H4 (cell line): ENCODE data around the gene FGF12. TPM values are rescaled to one million over a fixed set of nuclear protein-coding genes. Genes with fewer than 3 reads are reported as not detected.
"Not testable (repeated sequence)": the region's sequence is repeated elsewhere in the genome, so short reads cannot be mapped to it uniquely, and the experiment has no call there.

Experiments used
- DNase-seq: peaks from one replicate; pipeline ENCODE4 v3.0.0-alpha.2; 2015; ENCODE audit warnings: low spot score
- total RNA-seq: library from RNA; depleted of rRNA; stranded (reverse); fragments of >200 nt; shearing (Covaris generic); gene quantifications from 2 replicates; pipeline ENCODE4 v1.2.3, GENCODE V29; 2014; rRNA removed

Gene FGF12
- total RNA-seq: 0.31 and 4.4 TPM in 2 replicates

DNA sequence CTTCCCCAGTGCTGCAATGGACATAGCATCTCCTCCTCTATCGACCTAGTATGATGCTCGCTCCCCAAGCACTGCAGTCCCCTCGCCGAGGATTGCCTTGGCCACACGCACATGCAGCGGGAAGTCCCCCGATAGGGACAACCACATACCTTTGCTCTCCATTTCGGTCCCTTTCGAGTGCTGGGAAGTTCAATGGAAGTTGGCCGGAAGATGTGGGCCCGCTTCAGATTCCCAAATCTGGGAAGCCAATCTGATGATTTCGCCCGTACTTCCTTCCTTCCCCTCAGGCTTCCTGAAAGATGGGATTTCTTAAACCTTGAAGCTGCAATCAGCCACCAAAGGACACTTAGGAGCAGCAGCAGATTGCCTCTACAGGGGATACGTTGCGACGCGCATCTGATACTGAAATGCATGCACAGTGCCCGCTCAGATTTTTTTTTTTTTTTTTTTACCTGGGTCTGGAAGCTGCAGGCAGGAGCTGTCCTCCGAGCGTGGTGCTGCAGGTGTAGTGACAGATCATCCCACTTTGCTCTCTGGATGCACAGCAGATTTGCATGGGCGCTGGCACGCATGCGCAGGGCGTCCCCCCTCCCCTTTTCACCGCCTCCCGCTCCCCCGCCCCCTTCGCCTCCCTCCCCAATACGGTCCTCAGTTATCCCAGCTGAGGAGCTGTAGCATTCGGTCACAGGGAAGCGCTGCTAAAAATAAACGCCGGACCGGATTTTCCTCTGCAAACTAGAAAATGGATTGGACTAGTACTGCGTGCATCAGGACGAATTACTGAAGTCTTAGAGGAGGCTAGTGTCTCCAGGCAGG is at the start of gene FGF12:
TSS of gene FGF12 (minus strand) at position 510 of the 816 bp plus-strand sequence.
- peak; percentile 53 for DNase-seq

DNA sequence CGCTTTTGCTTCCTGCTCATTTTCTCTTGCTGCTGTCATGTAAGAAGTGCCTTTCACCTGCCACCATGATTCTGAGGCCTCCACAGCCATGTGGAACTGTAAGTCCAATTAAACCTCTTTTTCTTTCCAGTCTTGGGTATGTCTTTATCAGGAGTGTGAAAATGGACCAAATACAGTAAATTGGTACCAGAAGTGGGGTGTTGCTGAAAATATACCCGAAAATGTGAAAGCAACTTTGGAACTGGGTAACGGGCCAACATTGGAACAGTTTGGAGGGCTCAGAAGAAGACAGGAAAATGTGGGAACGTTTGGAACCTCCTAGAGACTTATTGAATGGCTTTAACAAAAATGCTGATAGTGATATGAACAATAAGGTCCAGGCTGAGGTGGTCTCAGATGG is 47.0 kb upstream of the FGF12 start:
- not testable (repeated sequence) for DNase-seq

DNA sequence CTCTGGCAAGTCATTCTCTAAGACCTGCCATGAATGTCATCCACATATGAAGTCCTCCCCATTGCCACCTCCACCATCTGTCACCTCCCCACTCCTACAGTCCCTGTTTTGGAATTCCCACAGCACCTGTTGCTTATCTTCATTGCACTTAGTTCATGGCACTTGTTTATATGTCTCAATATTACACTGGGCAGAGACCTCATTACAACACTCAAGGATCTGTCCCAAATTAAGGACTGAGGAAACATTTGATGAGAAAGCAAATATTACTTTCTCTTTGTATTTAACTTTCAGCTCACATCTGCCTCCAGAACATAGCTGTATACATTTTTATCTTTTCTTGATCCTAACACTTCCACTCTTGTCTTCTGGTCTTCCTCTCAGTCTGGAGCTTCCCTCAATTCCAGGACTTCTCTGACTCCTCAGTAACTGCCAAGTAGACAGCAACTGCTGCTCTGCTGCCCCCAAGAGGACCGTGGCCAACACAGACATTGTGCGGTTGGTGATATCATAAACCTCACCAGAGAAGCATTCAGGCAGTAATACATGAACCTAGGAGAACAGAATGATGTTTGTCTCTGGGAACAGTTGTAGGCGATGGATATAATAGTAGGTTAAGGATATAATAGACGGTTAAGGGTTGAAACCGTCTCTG is 45.0 kb upstream of the FGF12 start:
- DNase-seq: peak; percentile 71

DNA sequence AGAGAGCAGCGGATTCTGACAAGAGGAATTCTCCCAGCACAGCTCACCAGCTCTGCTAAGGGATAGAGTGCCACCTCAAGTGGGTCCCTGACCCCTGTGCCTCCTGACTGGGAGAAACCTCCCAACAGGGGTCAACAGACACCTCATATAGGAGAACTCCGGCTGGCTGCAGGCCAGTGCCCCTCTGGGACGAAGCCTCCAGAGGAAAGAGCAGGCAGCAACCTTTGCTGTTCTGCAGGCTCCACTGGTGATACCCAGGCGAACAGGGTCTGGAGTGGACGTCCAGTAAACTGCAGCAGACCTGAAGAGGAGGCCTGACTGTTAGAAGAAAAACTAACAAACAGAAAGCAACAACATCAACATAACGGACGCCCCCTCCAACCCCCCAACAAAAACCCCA is 31.3 kb upstream of the FGF12 start:
- DNase-seq: no peak

DNA sequence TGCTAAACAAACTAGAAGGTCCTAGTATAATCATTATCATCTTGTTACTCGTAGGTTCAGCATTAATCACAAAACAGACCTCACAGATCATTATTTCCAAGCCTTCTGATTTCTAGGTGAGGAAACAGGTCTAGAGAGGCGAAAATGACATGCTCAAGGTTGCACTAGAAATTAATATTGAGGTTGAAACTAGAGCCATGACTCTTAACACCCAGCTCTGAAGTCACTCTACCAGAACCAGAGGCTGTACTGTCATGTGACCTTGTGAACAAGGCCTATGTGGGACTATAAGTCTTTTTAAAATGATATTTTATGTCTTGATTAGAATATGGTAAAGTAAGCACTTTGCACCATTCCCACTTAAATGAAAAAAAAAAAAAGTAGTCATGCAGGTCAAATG is 23.8 kb upstream of the FGF12 start:
- no peak for DNase-seq

DNA sequence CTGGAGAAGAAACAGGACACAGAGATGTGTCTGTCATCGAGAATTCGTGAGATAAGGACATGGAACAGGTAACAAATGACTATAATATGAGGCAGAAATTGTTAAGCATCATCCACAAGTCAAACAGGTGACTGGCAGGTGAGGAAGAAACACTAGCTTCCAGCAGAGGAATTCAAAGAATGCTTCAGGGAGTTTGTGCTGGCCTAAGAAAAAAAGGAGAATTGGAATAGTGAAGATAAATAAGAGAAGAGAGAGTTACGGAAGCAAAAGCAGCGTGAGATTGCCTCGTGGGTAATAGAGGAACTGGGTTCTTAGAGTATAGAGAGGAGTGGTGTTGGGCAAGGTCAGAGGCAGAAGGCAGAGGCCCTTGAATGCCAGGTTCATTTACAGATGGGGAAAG is 22.9 kb upstream of the FGF12 start:
- DNase-seq: no peak

DNA sequence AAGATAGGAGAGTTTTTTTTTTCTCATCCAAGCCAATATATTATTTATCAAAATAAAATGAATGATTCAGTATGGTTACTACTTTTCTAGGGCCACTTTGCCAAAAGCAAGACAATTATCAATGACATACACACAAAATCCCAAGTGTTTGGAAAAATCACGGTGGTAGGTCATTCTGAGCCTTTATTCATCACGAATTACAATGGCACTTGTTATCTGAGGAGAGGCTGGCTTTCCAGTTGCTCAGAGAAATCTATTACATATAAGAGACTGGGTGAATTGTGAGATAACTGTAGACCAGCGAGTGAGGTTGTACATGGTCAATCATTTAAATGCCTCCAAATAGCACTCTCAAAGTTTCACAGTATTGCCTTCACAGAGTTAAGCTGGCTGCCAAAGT is 20.4 kb upstream of the FGF12 start:
- no peak for DNase-seq

DNA sequence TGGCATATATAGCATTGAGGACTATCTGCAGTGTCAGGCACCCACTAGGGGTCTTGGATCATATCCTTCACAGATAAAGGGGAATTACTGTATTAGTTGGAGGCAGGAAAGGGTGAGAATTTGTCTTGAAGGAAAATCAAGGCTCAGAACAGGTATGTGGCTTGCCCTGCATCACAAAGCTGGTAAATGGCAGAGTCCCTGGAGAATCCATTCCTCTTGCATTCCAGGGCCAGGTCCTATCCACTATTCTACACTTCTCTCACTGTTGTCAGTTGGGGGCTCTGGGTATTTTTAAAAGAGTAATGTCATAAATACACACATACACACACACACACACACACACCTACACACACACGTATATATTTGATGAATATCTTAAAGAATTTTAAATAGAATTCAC is 19.8 kb upstream of the FGF12 start:
- no peak for DNase-seq

DNA sequence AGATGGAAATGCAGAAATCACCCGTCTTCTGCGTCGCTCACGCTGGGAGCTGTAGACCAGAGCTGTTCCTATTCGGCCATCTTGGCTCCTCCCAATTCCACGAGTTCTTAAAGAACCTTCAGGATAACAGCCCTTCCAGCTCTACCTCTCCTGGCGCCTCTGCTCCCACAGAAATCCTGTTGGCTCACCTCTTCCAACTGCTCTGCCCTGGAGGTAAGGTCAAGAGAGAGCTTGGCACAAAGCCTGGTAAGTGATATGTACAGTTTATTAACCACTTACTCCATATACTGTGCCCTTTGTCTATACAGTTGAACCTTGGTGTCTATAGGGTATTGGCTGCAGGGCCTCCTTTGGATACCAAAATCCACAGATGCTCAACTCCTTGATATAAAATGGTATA is 17.8 kb upstream of the FGF12 start:
- DNase-seq: no peak

DNA sequence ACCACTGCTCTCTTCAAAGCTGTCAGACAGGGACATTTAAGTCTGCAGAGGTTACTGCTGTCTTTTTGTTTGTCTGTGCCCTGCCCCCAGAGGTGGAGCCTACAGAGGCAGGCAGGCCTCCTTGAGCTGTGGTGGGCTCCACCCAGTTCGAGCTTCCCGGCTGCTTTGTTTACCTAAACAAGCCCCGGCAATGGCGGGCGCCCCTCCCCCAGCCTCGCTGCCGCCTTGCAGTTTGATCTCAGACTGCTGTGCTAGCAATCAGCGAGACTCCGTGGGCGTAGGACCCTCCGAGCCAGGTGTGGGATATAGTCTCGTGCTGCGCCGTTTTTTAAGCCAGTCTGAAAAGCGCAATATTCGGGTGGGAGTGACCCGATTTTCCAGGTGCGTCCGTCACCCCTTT is 17.3 kb upstream of the FGF12 start:
- not testable (repeated sequence) for DNase-seq

DNA sequence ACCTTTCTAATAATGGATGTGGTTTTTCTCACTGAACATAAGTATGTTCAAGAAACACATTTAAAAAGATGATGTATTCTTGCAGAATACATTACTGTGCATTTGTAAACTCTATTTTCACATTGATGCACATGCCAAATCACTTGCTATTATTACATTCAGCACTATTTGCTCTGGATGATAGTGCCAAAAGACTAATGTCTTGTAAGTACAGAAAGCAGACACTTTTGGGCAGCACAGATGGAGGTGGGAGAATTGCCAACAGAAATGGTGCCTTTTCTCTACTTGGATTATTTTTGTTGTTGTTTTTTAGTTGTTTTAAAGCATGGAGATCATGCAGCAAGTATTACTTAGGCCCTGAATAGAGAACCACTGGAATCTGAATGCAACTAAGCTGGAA is 10.2 kb upstream of the FGF12 start:
- no peak for DNase-seq

DNA sequence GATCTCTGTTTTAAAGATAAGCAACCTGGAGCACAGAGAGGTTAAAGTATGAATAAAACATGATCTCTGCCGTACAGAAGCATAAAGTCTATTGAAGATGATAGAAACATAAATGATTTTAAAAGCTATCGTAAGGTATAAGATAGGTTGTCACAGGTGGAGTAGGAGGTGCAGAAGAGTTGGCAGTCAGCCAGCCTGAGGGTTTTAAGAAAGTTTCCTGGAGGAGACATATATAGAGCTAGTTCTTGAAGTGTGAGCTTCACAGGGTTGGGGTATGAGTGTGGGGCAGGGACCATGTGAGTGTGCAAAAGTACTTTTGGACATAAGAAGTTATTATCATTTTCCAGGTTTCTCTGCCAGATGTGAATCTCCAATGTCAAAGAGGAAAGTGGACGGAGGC is 3.9 kb upstream of the FGF12 start:
- no peak for DNase-seq

DNA sequence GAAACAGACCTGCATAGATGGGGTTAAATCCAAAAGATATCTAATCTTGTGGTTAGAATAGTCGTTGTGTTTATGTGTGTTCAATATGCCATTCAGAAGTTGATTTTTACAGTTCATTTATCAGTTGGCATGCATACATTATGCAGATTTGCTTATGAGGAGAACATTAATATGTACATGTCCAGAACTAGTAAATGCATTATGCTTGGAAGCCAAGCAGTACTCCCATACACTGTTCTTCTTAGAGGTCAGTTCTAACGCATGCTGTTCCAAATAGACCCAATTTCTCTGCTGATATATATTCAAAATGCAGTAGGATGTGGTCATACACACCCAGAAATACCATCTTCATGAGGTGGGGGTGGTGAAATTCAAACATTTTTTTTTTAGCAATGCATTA is 956 bp downstream of the FGF12 start:
- DNase-seq: no peak

DNA sequence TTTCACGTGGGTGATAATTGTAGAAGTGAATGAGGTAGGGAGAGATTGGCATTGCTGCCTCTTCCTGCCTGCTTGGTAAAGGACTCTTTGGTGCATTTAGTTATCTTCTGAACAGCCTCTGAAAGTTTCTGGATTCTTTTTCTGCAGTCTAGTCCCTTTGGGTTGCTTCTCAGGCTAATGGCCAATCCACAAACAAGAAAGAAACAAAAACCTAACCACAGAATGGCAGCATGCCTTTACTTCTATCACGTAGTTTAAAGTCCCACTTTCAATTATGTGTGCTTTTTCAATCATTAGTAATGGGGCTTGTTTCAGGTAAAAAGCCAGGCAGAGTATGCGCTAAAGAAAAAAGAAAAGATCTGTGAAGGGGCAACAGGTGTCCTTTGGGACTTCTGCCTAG is 7.4 kb downstream of the FGF12 start:
- no peak for DNase-seq

DNA sequence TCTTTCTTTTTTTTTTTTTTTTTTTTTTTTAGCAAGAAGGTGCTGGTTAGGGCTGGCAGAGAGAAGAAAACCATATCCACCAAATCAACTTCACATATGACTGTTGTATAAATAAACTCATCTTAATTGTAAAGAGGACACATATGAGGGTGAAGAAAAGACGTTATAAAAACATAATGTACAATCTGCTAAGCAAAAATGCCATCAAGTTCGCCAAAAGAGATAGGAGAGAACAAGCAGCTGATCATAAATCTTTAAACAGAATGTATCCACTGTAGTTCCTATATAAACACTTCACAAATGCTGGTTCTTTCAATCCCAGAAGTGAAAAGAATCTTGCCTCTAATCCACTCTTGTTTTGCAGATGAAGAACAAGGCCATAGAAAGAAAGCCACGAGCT is 9.2 kb downstream of the FGF12 start:
- no peak for DNase-seq

DNA sequence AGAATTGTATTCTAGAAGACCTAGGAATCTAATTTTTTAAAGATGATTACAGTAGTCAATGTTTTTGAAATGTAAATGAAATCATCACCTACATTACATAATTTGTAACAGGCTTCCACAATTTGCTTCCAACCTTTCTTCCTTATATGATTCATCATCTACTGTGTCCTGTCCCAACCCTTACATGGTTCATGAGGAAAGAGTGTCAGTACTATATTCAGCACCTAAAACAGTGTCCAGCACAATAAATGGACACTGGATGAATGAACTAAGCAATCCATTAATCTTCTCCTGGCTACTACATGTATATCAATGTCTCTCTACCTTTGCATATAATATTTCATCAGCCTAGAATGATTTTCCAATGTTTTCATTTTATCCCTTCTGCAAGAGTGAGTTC is 12.2 kb downstream of the FGF12 start:
- no peak for DNase-seq

DNA sequence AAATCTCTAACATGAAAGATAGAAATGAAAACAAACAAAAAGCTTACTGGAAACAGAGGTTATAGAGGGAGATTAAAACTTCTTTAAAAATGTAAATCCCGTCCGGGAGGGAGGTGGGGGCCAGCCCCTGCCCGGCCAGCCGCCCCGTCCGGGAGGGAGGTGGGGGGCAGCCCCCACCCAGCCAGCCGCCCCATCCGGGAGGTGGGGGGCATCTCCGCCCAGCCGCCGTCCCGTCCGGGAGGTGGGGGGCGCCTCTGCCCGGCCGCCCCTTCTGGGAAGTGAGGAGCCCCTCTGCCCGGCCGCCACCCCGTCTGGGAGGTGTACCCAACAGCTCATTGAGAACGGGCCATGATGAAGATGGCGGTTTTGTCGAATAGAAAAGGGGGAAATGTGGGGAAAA is 16.2 kb downstream of the FGF12 start:
- DNase-seq: not testable (repeated sequence)

DNA sequence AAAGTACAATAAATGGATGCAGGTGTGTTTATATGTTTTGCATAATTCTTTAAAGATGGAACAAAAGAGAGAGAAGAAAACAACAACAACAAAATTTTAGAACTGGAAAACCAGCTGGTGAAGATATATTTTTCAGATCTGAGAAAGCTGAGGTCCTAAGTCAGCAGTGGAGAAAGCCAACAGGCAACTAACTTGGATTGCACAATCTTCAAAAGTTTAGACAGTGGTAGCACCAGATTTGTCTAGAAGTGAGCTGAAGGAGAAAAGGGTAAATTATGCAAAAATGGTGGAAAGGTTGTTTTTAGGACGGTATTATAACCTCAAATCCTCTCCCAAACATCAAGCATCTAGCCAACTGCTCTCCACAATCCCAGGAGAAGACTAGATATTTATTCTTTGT is 17.0 kb downstream of the FGF12 start:
- DNase-seq: no peak

DNA sequence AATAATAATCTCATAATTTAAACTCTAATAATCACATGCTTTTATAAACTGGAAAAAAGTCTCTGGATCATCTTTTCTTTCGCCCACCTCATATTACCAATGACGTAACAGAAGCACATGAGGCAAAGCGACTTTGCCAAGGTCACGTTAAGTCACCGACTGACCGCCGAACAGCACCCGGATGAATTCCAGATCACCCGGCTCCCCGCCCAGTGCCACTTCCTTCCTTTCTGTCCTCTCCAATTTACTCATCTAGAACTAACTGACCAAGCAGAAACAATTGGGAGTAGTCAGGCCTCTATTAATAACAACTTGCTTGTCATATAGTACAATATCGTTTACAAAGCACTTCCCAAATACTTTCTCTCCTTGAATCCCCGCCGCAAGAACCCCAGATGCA is 21.1 kb downstream of the FGF12 start:
- DNase-seq: no peak

DNA sequence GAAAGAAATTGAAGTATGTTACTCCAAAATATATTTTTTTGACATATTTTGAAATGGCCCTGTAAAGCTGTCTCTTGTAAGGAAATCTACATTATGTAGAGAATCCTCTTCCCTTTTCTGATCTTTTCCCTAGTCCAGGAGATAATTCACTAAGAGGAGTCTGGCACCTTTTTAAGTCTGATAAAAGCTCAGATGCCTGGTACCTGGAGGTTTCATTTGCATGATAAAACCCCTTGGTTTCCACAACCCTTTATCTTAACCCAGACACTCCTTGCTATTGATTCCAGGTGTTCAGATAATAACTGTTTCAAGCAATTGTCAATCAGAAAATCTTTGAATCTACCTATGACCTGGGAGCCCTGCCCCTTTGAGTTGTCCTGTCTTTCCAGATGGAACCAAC is 26.5 kb downstream of the FGF12 start:
- DNase-seq: no peak

DNA sequence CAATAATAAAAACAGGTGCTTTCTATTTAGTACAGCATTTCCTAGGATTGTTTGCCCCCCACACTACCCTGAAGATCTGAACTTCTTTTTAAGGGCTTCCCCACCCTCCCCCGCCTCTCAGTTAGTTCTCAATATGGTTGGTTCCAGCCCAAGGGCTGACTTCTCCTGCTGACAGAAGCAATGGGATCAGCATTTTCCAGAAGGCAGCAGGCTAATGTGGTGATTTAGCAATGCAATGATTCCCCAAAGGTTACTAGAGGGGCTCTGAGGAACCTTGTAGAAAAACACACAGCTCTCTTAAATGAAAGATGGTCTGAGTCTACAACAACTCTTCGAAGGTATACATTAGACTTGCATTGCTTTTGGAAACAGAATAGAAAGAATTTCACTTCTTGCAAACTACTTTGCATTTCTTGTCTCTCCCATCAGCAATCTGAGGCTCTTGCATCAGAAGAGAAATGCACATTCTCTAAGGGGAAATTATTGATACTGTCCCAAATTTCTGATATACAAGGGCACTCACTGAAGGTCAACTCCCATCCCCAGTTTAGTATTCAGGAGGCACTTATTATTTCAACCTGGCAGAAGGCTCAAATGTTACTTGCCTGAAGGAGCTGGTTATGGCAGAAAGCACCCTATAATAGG is 30.3 kb downstream of the FGF12 start:
- DNase-seq: no peak

DNA sequence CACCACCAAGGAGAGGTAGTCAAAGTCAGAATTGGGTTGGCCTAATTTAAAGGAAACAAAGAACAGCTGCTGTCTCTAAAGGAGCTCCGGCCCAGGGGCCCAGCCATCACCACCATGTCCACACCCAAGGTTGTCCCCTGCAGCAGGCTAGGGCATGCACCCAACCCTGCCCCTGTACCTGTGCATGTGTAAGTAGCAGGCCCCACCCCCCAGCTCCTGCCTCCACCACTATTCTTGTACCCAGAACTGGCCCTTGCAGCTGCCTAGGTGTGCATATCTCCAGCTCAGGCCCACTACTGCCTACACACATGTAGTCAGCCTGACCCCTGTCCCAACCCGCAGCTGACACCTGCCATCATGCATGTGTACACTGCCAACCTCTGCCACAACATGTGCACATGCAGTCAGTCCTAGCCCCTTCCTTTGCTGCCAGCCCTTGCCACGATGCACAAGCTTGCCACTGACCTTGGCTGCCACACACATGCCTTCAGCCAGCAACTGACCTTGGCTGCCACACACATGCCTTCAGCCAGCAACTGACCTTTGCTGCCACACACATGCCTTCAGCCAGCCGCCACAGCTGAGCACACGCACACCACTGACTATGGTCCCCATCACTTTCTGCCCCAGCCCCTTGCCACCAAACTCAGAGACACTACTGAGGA is 39.7 kb downstream of the FGF12 start:
- DNase-seq: no peak

DNA sequence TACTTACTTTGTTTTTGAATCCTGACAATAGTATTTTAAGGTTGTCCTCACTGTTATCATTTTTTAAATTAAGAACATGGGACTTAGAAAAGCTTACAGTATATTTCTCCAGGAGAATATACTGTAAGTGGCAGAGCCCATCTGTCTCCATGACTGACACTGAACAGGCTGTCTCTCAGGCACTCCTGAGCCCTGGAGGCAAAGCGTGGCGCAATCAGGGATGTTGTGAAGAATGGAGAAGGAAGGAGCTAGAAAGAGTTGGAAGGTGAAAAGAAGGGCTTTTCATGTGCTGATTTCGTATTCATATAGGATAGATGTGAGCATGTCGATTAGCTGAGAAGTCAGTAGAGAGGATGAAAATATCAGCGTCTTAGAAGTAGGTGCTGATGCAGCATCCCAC is 41.5 kb downstream of the FGF12 start:
- no peak for DNase-seq
